CD1c-positive myeloid dendritic cell (primary cell): ENCODE data around the gene TNKS2.

Experiments used
- DNase-seq: peaks from one replicate; pipeline ENCODE4 v3.0.0-alpha.2; 2016; ENCODE audit errors: extremely low spot score

The TNKS2 gene

DNA sequence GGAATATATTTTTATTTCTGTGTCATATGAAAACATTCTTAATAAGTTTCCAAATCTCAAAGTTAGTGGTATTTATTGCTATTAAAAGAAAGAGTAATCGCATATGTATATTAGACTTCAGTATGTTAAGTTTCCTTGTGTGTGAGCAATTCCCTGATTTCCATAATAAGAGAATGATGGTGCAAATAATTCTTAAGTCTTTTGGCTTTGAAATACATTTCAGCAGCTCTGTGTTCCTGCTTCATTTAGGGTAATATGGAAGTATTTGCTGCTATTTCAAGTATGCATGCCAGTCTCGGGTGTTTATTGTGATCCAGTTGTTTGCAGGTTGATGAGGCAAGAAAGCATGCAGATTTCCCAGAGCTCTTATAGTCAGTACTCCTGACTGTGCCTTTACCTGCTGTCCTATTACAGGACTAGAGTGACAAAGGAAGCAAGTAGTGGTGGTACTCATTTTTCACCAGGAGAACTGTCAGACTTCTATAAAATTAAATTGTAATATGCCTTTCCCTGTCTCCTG, 67.4 kb downstream of the TNKS2 start:
- DNase-seq = no peak

DNA sequence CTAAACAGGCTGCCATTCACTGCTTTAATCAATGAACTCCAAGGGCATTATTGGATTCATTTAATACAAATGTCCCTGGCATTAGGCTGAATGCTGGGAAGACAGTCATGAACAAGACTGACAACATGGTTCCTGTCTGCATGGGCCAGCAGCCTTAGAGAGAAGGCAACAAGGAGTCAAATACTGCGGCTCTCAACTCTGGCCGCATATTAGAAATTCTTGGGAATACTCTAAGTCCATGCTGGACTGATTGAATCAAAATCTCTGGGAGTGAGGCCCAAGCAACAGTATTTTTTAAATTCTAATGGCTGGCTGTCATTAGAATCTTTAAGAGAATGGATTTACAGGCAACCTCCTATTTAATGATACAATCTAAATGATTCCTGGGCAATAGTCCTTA, 76.9 kb downstream of the TNKS2 start:
- no peak for DNase-seq

- no peak for DNase-seq
These were observed 77.6 kb downstream of the TNKS2 start for GRCh38 chr10:91875779-91876178.

- no peak for DNase-seq
These were observed 81.4 kb downstream of the TNKS2 start for GRCh38 chr10:91879515-91880170.

GRCh38 chr10:91880310-91880709, 82.1 kb downstream of the TNKS2 start:
- no peak for DNase-seq

DNA sequence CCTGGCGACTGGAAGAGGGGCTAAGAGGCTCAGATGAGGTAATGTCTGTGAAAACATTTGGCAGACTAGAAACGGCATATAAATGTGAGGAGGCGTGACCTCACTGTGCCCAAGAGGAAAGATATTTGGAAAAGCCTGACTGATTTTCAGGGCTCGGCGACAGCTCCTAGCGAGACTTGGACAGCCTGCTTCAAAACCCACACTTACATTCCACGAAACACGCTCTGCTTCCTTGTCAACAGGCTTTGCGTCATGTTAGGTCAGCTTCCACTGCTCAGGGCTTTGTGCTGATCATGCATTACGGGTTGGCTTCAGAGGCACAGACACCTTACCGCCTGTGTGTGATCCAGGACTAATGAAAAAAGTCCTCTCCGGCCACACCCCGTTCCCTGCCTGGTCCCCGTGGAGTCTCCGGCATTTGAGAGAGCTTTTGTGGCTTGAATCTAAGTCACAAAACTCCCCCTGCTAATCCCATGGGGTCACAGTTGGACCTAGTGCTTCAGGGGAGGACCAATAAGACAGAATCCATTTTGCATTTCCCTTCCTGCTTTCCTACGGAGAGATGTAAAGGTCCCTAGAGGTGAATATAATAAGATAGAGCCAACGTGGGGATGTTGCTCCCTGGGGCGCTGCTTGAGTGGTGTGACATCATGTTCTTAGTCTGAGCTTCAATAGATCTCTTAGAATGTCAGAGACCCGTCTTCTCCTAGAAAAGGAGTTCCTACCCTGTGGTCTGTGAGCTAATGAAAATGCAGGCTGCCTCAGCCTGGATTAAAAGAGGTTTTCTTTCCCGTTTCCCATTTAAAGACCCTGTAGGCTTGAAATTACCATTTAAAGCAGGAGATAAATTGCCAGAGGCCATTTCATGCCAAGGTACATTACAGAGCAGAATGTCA, 85.6 kb downstream of the TNKS2 start:
- no peak for DNase-seq

DNA sequence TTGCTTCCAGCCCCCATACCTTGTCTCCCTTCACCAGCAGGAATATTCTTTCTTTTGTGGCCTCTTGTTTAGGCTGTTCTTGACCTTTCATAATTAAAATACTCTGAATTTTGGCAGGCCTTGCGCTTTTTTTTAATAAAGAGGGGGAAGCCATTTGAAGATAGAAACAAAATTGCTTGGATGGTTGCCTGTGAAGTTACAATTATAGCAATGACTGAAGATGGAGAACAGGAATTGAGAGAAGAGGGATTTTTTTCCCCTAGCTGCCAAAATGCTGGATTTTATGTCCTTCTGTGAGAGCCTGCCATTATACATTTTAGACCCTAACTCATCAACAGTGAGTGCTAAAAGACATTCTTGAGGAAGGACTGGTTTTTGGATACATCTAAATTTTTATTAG, 86.3 kb downstream of the TNKS2 start:
- DNase-seq = no peak

- no peak for DNase-seq
These were observed 87.3 kb downstream of the TNKS2 start for GRCh38 chr10:91885362-91886079.

GRCh38 chr10:91886954-91887271, 88.7 kb downstream of the TNKS2 start:
- DNase-seq = no peak

- DNase-seq = peak; percentile 17
These were observed 89.2 kb downstream of the TNKS2 start for GRCh38 chr10:91887272-91888076.

GRCh38 chr10:91891125-91892001, 93.1 kb downstream of the TNKS2 start:
- no peak for DNase-seq

GRCh38 chr10:91893051-91893450, 94.8 kb downstream of the TNKS2 start:
- no peak for DNase-seq

DNA sequence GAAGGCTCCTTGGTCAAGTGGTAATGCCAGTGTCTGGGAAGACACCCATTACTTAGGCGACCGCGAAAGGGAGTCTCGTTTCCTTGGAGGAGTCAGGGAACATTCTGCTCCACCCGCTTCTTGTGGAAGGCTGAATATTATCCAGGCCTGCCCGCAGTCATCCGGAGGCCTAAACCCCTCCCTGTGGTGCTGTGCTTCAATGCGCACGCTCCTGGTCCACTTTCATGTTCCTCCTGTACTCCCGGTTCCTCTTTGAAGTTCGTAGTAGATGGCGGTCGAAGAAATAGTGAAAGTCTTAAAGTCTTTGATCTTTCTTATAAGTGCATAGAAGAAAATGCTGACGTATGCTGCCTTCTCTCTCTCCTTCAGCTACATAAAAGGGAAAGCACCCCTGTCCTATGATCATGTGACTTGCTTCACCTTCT, 96.0 kb downstream of the TNKS2 start:
- DNase-seq = peak; percentile 41

DNA sequence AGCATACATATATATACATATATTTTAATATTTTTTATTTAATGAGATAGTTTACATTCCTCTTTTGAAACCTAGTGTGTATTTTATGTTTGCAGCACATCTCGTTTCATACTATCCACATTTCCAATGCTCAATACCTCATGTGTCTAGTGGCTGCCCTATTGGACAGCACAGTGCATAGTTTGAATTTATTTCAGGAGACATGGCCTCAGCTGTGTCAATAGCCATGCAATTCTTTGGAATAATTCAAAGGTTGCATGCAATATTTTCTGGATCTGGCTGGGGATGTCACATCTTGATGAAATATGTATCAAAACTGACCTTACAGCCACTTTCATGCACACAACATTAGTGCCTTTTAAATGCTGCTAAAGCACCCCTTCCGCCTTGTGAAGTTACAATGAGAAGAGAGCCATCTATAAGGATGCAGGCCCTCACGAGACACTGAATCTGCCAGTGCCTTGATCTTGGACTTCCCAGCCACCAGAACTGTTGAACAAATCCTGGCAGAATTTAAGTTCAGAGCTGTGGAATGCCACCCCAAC, 98.1 kb downstream of the TNKS2 start:
- no peak for DNase-seq

DNA sequence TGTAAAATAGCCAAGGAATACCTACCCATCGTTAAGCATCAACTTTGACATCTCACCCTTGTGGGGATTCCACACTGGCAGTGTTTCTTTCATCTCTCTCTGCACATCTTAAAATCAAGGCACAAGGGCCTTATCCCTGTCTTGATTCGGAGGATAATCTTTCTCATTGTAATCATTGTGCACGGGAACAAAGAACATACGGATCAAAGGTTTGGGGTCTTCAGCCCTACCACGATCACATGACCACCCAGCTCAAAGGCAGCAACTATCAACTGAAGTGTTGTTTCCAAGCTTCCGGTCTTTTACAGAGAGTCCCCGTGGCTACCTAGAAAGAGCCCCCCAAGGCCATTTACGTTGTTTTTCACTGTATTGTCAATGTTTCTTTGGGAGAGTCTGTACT, 99.2 kb downstream of the TNKS2 start:
- DNase-seq = no peak

DNA sequence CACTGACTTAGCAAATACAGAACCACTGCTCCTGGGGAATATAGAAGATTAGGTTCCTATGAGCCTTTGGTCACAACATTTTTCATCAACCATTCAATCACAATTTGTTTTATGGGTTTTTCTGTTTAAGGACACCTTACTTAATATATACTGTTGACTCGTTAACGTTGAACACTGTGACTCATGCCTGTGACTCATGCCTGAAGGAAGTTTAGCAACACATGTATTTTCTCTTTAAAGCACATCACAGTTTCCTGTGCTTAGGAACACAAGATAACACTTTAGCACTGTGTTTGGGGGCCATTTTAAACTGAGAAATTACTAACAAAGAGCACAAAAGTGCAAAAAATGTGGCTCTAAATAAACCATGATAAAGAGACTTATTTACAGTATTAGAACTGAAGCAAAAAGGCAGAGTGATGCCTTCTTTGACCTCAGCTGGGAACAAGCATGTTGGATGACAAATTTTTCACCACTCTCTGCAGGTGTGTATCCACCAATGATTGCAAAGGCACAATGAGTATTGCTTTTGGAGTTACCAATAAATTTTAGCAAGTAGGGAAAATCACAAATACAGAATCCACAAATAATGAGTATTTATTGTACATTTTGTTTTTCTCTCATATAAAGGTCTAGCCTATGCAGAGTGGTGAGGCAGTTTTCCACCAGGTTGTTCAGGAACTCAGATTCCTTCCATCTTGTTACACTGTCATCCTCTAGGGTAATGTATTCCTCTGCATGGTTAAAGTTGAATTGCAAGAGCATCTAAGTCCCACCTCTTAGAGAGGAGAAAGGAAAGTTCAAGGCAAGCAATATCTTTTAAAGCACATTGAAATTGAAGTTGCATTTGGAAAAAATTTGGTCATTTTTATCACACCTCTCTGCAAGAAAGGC, 103.8 kb downstream of the TNKS2 start:
- DNase-seq = peak; percentile 87

GRCh38 chr10:91907033-91907594, 108.9 kb downstream of the TNKS2 start:
- no peak for DNase-seq

DNA sequence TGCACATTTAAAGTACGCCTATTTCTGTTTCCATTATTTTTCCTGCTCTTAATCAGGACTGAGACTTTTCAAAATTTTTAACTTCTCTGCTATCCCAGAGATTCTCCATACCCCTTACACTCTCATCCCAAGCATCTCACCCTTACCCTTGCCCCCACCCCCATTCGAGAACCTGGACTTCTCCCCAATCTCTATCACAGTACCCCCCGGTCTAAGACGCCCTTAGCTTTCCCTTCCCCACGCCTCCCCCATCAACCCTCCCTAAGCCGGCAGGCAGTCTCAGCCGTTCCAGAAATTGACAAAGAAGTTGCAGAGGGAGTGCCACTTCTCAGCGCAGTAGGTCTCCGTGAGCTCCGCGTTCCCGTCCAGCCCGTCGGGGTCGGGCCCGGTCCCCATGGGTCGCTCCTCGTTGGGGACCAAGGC, 109.7 kb downstream of the TNKS2 start:
- DNase-seq = no peak
